Nucleus accumbens (tissue), 56 donors: ENCODE data around the gene DDX17.

ENCODE experiments used
- DNase-seq, 56 donors: peaks; one replicate each; lab custom pipeline; 2025; lab: John Stamatoyannopoulos, UW

The DDX17 gene

DNA sequence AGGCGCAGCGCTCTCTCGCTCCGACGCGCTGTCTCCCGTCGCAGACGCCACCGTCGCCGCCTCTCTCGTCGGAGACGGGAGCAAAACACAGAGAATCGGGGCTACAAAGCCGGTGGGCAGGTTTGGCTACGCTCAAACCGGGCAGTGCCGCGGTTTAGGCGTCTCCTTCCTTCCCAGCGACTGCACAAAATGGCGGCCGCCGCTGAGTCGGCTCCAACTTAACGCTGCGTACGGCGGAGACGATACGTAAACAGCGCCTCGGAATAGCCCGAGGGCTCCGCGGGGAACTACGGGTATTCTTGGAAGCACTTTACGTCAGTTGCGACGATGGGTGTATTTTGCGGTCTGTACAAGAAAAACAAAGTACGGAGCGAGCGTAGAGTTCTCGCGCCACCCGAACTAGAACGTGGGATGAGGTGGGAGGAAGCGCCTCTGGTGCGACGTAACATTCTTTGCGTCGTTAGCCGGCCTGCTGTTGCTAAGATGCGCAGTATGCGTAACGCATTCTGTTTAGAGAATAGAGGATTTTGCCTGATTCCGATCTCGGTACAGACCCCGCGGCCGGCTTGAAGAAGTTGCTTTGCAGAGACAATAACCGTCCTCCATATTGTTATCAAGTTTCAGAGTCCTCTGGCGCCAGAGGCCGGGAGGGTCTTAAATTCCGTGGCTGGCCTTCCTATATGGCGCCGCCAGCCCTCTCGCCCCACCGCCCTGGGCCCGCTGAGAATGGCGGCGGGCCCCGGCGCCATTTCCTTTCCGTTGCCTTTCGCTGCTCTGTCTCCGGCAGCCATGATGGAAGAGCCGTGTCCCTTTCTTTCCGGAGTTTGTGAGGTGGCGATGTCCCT, at the start of gene DDX17:
TSS of gene DDX17 (minus strand) at position 194 of the 845 bp plus-strand sequence.
- DNase-seq = peak; percentile 72 to 99 (median 94)

DNA sequence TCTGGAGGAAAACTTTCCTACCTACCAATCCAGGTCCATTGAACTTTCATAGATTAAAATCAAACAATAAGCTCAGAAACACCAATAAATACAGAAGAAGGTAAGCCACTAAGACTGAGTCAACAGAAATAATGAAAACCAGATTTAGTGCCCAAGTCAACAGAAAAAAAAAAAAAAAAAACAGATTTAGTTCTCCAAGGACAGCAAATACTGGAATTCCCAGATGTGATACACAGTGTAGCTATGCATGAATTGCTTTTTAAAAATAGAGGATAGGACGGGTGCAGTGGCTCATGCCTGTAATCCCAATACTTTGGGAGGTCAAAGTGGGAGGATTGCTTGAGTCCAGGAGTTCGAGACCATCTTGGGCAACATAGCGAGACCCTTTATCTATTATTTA, 48.2 kb upstream of the DDX17 start:
- DNase-seq = no peak

DNA sequence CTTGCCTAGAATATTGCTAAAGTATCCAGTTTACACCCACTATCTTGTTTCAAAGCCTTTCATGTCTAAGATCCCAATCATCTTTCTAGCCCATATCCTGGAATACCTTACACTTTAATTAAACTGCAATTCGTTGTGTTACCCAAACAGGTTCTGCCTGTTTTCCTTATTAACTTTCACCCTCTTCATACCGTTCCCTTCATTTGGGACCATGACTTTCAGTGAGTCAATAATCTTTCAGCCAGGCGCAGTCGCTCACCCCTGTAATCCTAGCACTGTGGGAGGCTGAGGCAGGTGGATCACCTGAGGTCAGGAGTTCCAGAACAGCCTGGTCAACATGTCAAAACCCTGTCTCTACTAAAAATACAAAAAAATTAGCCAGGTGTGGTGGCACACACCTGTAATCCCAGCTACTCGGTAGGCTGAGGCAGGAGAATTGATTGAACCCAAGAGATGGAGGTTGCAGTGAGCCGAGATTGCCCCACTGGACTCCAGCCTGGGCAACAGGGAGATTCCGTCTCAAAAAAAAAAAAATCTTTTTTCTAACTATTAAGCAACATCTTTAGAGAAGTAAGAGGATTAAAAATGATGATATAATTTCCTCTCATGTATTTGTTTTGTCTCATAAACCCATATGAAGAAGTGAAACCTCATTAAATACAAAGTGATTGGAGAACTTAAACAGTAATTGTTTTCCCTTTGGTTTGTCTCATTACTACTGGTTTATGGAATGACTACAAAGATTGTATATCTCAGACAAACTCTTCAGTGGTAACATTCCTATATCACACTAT, 43.2 kb upstream of the DDX17 start:
- no peak for DNase-seq

DNA sequence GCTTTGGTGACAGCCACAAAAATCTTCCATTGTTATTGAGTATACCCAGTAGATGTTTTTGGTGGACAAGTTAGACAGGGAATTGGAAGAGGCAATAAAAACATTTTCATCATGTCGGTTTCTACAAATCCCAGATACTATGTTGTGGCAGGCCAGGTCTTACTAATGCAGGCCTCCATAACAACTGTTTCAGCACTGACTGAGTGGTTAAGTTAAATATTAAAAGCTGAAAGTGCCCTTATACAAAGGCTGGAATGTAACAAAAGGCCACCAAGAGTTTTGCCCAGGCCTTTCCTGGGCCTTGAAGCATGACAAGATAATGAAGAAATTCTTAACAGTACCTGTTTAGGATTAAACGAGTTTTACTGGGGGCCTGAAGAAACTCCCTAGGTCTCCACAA, 34.6 kb upstream of the DDX17 start:
- no peak for DNase-seq

DNA sequence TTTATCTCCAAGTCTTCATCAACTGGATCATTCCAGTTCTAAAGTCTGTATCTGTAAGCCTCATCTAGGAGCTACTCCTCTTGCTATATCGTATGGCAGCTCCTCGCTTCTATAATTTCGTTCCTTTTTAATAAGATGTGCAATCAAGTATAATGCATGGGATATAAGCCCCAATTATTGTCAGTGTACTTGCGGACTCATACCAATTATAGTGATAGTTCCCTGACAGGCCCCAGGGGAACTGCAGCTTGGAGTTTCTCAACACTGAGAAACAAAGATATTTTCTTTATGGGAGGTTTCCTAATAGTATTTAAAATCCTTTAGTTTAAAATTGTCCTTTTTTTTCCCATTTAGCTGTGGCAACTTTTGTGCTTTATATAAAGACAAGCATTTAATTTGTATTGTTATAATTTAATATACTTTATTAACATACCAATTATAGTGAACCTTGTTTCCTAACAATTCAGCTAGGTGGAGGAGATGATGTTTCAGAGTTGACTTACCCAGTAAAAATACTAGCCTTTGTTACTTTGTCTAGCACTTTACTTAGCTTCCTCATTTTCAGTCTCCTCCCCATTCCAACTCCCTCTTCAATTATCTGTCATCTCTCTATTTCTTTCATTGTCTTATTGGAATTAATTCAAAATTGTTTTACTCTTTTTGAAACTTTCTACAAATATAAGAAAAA, 25.3 kb upstream of the DDX17 start:
- no peak for DNase-seq

DNA sequence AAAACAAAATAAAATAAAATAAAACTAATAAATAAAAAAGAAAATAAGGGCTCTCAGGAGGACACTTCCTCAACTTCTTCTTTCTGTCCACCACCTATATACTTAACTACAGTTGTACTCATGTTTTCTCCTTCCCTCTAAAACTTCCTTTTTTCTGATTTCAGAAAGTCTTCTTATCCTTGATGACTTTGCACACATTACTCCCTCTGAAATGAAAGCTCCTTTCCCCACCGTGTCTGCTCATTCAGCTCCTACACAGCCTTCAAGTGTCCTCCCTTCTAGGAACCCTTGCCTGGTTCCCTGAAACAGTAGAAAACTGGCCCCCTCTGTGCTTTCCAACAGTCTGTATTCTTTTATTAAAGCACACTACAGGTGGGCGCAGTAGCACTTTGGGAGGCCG, 18.3 kb upstream of the DDX17 start:
- DNase-seq = no peak

DNA sequence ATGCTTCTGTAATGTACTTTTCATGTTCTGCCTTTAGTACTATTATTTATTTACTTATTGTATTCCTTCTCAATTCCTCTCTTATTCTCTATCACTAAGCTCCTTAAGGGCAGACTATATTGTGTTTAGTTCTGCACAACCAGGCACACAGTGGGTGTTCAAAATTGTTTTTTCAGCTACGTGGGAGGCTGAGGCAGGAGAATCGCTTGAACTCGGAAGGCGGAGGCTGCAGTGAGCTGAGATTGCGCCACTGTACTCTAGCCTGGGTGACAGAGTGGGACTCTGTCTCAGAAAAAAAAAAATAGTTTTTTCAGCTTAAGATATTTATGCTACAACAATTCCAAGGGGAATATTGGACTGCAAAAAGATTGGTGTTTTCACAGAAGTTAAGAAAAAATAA, 17.4 kb upstream of the DDX17 start:
- DNase-seq = no peak

DNA sequence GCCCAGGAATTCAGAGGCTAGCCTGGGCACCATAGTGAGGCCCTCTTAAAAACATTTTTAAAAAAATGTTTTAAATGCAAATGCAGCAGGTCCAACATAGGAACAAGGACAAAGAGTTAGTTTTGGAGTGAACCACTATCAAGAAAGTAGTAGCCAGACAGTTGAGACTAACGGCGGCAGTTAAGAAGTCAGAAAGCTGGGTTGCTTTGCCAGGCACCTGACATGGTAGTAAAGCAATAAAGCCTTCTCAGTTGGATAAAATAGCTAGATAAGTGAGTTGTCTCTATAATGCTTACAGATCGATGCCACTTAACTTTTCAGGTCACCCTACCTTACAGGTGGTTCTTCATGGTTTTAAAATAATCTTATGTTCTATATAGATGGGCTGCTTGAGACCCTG, 16.9 kb upstream of the DDX17 start:
- DNase-seq = no peak

DNA sequence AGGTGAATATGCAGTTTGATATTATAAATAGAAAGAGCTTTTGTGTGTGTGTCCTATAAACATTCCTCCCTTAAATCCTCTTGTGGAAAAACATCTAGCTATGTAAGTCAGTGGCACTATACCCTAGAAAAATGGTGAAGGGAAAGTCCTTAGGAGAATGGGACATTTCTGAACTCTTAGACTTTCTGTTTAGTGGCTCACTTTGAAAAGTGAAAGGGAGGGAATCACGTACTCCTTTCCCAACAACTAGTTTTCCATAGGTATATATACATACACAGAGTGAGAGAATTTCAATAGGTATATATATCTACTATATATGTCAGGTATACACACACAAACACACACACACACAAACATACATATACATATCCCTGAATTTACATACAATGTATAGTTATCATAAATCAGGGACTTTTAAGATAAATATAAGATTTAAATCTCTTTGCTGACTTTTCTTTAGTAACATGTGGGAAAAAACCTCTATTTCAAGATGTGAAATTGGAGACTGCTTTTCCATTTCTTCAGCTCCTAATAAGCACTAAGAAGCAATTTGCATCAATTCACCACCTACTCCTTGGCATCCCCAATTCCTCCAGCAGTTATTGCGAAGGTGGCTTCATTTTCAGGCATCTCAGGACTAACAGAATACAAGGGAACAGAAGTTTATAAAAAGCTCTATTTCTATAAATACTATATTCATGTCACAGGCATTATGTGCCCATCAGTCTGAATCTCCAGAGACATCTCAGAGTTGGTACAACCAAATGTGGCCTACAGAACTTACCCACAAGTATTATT, 13.5 kb upstream of the DDX17 start:
- DNase-seq = peak in 9 of 56 donors; percentile 11 to 66 (median 30)

DNA sequence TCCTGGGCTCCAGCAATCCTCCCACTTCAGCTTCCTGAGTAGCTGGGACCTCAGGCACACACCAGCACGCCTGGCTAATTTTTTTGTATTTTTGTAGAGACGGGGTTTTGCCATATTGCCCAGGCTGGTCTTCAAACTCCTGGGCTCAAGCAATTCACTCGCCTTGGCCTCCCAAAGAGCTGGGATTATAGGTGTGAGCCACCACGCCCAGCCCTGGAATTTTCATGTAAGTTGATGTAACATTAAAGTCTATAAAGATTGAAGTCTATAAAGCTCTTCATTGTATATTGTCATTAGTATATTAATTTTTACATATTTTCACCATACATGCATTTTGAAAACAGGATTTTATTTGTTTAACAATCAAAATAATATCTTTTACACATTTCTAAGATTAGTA, 12.5 kb upstream of the DDX17 start:
- DNase-seq = no peak

DNA sequence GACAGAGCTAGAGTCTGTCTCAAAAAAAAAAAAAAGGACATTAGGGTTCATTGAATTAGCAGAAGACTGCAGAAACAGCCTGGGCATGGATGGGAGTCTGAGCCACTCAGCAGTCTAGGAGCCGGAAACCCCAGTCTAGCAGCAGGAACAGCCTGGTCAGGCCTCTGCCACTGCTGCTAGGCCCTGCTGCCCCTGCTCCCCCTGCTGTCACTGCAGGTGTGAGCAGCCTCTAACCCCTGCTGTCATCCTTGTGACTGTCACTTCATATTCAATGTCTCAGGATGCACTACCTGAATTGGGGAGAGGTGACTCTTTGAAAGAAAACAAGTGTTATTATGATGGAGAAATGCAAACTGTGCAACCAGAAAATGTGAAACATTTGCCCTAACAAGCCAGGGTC, 7.0 kb upstream of the DDX17 start:
- DNase-seq = no peak

DNA sequence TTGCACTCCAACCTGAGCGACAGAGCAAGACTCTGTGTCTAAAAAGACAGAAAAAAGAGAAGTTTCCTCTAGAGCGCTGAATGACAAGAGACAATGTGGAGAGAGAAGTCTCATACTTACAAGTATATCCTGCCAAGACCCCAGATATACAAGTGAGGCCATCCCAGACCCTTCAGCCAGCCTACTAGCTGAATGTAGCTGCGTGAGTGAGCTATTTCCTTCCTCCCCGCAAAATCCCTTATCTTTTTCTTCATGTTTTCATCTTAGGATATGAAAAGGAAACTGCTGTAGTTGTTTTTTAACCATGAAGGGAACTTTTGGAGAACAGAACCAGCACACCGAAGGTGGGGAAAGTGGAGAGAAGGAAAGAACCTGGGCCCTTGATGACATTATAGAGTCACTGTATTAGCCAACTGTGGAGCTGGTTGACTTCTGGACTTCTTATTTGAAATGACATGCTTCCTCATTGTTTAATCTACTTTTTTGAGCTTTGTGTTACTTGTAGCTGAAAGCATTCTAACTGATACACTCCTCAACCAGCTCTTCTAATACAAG, 4.4 kb upstream of the DDX17 start:
- no peak for DNase-seq

DNA sequence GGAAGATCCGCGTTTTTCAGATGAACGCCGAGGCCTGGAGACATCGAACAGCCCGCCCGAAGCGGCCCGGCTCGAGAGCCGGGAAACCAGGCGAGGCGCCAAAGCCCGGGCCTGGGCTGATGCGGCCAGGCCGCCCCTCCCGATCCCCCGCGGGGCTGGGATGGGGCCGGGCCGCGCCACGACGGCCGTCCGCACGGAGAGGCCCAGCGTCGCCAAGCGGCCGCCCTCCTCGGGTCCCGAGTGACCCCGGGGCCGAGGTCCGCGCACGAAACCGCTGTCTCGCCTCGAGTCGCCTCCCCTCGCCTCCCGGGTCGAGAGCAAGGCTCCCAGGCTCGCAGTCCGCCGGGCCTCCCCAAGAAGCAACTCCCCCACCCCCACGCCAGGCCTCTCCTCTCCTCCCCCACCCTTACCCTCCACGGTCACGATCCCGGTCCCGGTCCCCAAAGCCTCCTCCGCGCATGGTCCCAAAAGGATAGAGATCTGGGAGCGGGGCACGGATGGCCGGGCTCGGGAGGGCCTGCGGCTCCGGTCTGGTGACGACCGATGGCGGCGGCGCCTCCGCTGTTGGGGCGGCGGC, 482 bp downstream of the DDX17 start:
- DNase-seq = peak in 51 of 56 donors; percentile 24 to 97 (median 78)

DNA sequence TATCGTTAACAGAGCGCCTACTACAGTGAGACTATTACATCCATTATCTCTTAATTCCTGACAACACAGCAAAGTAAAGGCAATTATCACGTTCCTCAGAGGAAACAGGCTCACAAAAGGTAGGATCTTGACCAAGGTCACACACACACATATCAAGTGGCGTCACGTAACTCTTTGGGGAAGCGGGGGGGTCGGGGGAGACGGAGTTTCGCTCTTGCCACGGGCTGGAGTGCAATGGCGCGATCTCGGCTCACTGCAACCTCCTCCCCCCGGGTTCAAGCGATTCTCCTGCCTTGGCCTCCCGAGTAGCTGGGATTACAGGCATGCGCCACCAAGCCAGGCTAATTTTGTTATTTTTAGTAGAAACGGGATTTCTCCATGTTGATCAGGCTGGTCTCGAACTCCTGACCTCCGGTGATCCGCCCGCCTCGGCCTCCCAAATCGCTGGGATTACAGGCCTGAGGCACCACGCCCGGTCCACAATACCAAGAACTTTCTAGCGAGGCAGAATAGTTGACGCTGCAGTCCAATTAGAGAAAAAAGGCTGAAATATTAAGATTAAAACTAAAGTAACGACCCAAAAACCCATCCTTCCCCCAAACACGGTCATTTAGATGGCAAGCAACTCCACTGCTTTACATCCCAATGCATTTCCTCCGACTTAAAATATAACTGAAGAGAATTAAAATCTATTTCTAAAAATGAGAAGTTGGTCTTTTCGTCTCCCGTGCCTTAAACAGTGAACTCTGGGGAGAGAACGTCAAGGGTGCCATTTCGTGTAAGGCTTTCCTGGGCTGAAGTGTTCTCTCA, 1.2 kb downstream of the DDX17 start:
- DNase-seq = peak in 4 of 56 donors; percentile 1 to 9 (median 6)

DNA sequence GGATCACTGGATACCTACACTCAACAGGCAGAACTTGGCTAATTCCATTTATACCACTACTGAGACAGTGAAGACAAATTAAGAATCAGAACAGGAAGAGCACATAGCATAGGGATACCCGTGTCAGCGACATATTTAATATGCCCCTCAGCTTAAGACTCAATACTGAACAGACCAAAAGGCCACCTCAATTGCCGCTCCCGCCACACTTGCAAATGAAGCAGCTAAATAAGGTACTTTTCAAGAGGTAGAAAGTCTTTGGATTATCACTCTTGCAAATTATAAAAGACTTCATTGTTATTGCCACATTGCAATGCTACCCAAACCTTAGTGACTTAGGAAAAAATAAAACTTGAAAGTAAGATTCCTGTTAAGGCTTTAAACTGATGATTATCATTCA, 3.1 kb downstream of the DDX17 start:
- DNase-seq = no peak

DNA sequence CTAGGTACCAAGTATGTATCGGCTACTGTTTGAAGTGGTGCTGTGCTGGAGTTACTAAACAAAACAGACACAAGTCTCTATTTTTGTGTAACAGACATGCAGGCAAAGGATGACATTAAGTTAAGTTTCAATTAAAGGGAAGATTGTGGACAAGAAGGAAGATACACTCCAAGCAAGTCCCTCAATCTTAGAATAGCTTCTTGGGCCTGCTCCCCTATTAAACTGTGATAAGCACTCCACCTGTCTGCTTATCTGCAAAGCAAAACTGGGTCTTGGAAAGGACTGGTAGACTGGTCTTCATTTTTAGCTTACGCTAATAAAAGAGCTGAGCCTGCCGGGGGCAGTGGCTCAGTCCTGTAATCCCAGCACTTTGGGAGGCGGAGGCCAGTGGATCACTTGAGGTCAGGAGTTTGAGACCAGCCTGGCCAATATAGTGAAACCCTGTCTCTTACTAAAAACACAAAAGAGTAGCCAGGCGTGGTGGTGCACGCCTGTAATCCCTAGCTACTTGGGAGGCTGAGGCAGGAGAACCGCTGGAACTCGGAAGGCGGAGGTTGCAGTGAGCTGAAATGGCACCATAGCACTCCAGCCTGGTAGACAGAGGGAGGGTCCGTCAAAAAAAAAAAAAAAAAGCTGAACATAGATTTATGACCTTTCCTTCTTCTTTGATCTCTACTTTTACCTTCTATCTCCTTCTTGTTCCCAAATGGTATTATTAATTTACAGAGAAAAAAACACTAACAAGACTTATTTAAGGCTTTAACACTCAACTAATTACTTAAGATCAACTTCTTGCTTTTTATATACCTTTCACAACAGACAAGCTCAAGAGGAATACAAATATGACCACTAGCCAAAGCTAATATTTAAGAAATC, 4.1 kb downstream of the DDX17 start:
- DNase-seq = no peak

DNA sequence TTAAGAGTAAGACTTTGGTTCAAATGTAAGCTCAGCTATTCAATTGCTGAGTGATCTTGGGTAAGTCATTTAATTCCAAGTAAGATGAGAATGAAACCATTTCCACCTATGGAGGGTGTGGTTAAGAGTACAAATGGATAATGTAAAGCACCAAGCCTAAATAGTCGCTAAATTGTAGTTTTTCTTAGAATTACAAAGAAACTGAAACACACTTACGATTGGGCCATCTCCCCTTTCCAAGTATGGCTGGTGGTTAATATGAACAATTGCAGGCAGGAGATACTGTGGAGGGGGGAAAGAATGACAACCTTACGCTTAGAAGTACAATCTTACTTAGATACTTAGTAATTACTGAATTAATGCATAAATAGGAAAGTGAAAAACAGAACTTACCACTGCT, 8.2 kb downstream of the DDX17 start:
- DNase-seq = no peak

DNA sequence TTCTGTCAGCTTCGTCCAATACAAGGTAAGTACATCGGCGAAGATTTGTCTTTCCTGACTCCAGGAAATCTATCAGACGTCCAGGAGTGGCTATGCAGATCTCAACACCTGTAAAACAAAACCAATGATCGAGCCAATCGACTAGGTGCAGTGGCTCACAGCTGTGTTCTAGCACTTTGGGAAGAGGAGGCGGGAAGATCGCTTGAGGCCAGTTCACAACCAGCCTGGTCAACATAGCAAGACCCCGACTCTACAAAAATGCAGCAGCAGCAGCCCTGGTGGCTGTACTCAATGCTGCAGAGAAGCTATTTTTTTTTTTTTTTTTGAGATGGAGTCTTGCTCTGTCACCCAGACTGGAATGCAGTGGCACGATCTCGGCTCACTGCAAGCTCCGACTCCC, 11.2 kb downstream of the DDX17 start:
- DNase-seq = no peak
